Skin of body (tissue), 2 donors: ENCODE results near the gene CC2D1A. TPM values are rescaled to one million over a fixed set of nuclear protein-coding genes. Genes with fewer than 3 reads are reported as not detected.
A peak's percentile ranks its signal among the peaks of the same experiment; 100 is the strongest.

Source experiments
- DNase-seq: peaks from one replicate; lab custom pipeline; 2025; lab: John Stamatoyannopoulos, UW
- total RNA-seq: library from RNA; depleted of rRNA; stranded (reverse); fragments of >200 nt; gene quantifications from one replicate; pipeline ENCODE4 v1.2.3, GENCODE V29; 2014

CC2D1A gene
- total RNA-seq, 1 donor from 2014 or later: 7.4 TPM

GRCh38 chr19:13876834-13877233 is 29.2 kb upstream of the CC2D1A start, which contains the start of gene NANOS3:
Gene NANOS3 (plus strand): TSS chr19:13877134. CDS start chr19:13877249, 115 bp downstream.
- DNase-seq: no peak

GRCh38 chr19:13877303-13877702 is 28.7 kb upstream of the CC2D1A start:
- no peak for DNase-seq

GRCh38 chr19:13880059-13881043 is 25.6 kb upstream of the CC2D1A start:
- peak; percentile 91 for DNase-seq

GRCh38 chr19:13881251-13881691 is 24.7 kb upstream of the CC2D1A start:
- DNase-seq: no peak

- no peak for DNase-seq
Observed at GRCh38 chr19:13881692-13882418, 24.1 kb upstream of the CC2D1A start.

- no peak for DNase-seq
Observed at GRCh38 chr19:13882419-13882795, 23.6 kb upstream of the CC2D1A start.

GRCh38 chr19:13882836-13883235 is 23.2 kb upstream of the CC2D1A start:
- DNase-seq: no peak

- no peak for DNase-seq
Observed at GRCh38 chr19:13883516-13884064, 22.4 kb upstream of the CC2D1A start.

- no peak for DNase-seq
Observed at GRCh38 chr19:13884726-13885591, 21.0 kb upstream of the CC2D1A start.

- DNase-seq: no peak
Observed at GRCh38 chr19:13885826-13886365, 20.1 kb upstream of the CC2D1A start.

- DNase-seq: no peak
Observed at GRCh38 chr19:13887018-13887436, 19.0 kb upstream of the CC2D1A start.

GRCh38 chr19:13887517-13887916 is 18.5 kb upstream of the CC2D1A start:
- no peak for DNase-seq

GRCh38 chr19:13888281-13888680 is 17.7 kb upstream of the CC2D1A start:
- DNase-seq: no peak

GRCh38 chr19:13890136-13890535 is 15.9 kb upstream of the CC2D1A start:
- no peak for DNase-seq

- no peak for DNase-seq
Observed at GRCh38 chr19:13892870-13893269, 13.1 kb upstream of the CC2D1A start.

GRCh38 chr19:13894552-13894951 is 11.4 kb upstream of the CC2D1A start:
- no peak for DNase-seq

GRCh38 chr19:13896227-13896626 is 9.8 kb upstream of the CC2D1A start:
- DNase-seq: no peak

- DNase-seq: no peak
Observed at GRCh38 chr19:13899393-13899792, 6.6 kb upstream of the CC2D1A start.

GRCh38 chr19:13899912-13900584 is 6.0 kb upstream of the CC2D1A start:
- DNase-seq: no peak

GRCh38 chr19:13902993-13903555 is 2.9 kb upstream of the CC2D1A start:
- DNase-seq: no peak
